Umbilical cord (tissue), 2 donors: Measurements from ENCODE around the gene MAP2. TPM values are rescaled to one million over a fixed set of nuclear protein-coding genes. Genes with fewer than 3 reads are reported as not detected.

Experiments used
- DNase-seq: peaks from one replicate; pipeline ENCODE4 v3.0.0-alpha.2; 2015; ENCODE audit warnings: low spot score
- total RNA-seq: library from RNA; depleted of rRNA; stranded (reverse); fragments of >200 nt; gene quantifications from one replicate; pipeline ENCODE4 v1.2.3, GENCODE V29; 2014; ENCODE audit warnings: low replicate concordance; ENCODE audit not compliant: insufficient read depth

Gene MAP2
- total RNA-seq, 1 donor from 2014 or later = 14.4 TPM

- no peak for DNase-seq
These were observed 289.4 kb downstream of the MAP2 start for GRCh38 chr2:209713219-209713618.

GRCh38 chr2:209719034-209719433, 295.2 kb downstream of the MAP2 start:
- no peak for DNase-seq

GRCh38 chr2:209721497-209721896, 297.6 kb downstream of the MAP2 start:
- no peak for DNase-seq

- DNase-seq = no peak
These were observed 302.5 kb downstream of the MAP2 start for GRCh38 chr2:209726311-209726710.

- no peak for DNase-seq
These were observed 303.2 kb downstream of the MAP2 start for GRCh38 chr2:209727077-209727476.

- DNase-seq = no peak
These were observed 311.0 kb downstream of the MAP2 start for GRCh38 chr2:209734805-209735204.

- no peak for DNase-seq
These were observed 318.1 kb downstream of the MAP2 start for GRCh38 chr2:209741953-209742352.

GRCh38 chr2:209753020-209753419, 329.2 kb downstream of the MAP2 start:
- DNase-seq = no peak

- no peak for DNase-seq
These were observed 333.3 kb downstream of the MAP2 start for GRCh38 chr2:209757163-209757562.

- no peak for DNase-seq
These were observed 337.7 kb downstream of the MAP2 start for GRCh38 chr2:209761566-209761965.

GRCh38 chr2:209762563-209762962, 338.7 kb downstream of the MAP2 start:
- DNase-seq = no peak

GRCh38 chr2:209763106-209763505, 339.3 kb downstream of the MAP2 start:
- no peak for DNase-seq

- no peak for DNase-seq
These were observed 342.8 kb downstream of the MAP2 start for GRCh38 chr2:209766613-209767012.

- DNase-seq = no peak
These were observed 343.5 kb downstream of the MAP2 start for GRCh38 chr2:209767316-209767715.

GRCh38 chr2:209768557-209768956, 344.7 kb downstream of the MAP2 start:
- no peak for DNase-seq

- peak; percentile 68 for DNase-seq
These were observed 347.8 kb downstream of the MAP2 start, which contains the start of gene UNC80 for GRCh38 chr2:209771474-209772289. Gene UNC80, plus strand, starts transcription at chr2:209771832. Its CDS starts 241 bp downstream, at chr2:209772073.

- no peak for DNase-seq
These were observed 348.4 kb downstream of the MAP2 start for GRCh38 chr2:209772290-209772685.

- DNase-seq = no peak
These were observed 349.5 kb downstream of the MAP2 start for GRCh38 chr2:209773377-209773776.
